Right renal pelvis (tissue), 4 donors: Measurements from ENCODE around the gene STK11IP. TPM values are rescaled to one million over a fixed set of nuclear protein-coding genes. Genes with fewer than 3 reads are reported as not detected.

Experiments used
- DNase-seq, 4 donors: peaks; one replicate each; pipeline ENCODE4 v3.0.0-alpha.2; 2013; ENCODE audit warnings: low read depth in 4 of 4, low spot score in 3 of 4, missing footprints in 1 of 4
- polyA plus RNA-seq, 4 donors: library from polyadenylated mRNA; unstranded; fragments of 120-200 nt; gene quantifications; one replicate each; pipeline ENCODE4 v1.2.1, GENCODE V29; 2013; ENCODE audit not compliant: insufficient read length in 4 of 4

Gene STK11IP
- polyA plus RNA-seq, 4 donors: 21.4 to 32.5 (median 24.9) TPM

DNA sequence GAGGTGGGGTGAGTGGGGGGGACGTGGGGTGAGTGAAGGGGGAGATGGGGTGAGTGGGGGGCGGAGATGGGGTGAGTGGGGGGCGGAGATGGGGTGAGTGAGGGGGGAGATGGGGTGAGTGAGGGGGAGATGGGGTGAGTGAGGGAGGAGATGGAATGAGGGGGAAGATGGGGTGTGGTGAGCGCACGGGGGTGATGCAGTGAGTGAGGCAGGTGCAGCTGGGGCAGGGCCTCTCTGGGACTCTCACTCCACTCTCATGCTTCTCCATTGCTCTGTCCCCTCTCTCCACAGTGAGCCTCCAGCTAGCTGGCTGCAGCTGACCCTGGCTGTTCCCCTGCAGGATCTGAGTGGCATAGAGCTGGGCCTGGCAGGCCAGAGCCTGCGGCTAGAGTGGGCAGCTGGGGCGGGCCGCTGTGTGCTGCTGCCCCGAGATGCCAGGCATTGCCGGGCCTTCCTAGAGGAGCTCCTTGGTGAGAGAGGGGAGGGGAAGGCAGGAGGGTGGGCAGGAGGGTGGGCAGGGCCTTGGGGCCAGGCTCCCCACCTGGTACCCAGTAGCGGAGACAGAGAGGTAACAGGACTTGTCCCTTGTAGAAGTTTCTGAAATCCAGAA is 15.9 kb downstream of the STK11IP start:
- DNase-seq: no peak

DNA sequence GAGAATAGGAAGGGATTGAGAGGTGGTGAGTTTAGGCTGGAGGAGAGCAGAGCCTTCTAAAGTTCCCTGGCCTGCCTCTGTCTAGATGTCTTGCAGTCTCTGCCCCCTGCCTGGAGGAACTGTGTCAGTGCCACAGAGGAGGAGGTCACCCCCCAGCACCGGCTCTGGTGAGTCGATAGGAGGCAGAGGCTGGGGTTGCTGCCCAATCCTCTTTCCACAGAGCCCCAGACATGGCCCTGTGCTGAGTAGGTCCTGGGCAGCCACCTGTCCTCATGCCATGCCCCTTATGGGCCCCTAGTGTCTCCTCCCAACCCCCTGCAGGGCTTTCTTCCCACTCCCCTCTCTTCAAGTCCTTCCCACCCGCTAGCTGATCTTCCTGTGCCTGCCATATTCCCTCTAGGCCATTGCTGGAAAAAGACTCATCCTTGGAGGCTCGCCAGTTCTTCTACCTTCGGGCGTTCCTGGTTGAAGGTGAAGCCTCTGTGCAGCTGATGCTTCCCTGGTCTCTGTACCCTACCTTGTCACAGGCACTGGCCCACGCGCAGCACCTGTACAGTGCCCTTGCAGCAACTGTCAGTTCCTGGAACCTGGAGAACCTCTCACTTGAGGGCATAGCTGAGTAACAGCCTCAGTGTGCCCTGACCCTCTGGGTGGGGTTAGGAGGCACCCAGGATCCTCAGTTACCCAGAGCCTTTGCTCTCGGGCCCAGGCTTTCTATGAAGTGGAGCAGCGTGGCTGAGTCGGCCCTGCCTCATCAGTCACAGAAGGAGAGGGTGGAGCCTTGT is 16.6 kb downstream of the STK11IP start:
- no peak for DNase-seq

DNA sequence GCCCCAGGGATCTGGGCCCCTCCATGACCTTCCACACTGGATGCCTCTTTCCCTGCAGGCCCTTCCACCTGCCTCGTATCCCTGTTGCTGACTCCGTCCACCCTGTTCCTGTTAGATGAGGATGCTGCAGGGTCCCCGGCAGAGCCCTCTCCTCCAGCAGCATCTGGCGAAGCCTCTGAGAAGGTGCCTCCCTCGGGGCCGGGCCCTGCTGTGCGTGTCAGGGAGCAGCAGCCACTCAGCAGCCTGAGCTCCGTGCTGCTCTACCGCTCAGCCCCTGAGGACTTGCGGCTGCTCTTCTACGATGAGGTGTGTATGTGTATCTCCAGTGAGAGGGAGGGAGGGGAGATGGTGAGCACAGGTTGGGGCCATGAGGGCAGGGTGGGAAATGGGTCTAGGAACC is 17.4 kb downstream of the STK11IP start:
- no peak for DNase-seq

DNA sequence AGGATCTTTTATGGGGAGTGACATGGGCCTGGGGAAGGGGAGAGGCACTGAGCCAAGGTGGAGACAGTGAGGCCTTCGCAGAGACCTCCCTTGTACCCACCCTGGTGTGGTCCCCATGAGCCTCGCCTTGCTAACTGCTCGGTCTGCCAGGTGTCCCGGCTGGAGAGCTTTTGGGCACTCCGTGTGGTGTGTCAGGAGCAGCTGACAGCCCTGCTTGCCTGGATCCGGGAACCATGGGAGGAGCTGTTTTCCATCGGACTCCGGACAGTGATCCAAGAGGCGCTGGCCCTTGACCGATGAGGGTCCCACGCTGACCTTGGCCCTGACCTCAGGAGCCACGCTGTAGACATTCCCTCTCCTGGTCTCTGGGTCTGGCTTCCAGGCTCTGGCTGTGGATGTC is 18.2 kb downstream of the STK11IP start:
- DNase-seq: no peak

DNA sequence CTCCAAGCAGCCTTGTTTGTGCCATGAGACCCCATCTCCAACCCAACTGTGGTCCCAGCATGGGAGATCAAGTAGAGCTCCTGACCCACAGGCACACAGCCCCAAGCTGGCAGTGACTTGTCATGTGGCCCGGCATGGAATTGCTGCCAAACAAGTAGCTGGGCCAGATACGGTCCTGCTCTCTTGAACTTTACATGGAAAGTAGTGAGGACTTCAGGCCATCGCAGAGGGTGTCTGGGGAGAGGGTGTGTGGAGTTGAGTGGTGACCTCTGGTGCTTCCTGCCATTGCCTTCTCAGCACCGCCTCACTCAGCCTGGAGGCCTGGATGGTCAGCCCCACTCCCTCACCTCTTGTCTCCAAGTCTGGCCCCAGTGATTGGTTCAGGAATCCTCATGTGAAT is 18.9 kb downstream of the STK11IP start:
- no peak for DNase-seq

DNA sequence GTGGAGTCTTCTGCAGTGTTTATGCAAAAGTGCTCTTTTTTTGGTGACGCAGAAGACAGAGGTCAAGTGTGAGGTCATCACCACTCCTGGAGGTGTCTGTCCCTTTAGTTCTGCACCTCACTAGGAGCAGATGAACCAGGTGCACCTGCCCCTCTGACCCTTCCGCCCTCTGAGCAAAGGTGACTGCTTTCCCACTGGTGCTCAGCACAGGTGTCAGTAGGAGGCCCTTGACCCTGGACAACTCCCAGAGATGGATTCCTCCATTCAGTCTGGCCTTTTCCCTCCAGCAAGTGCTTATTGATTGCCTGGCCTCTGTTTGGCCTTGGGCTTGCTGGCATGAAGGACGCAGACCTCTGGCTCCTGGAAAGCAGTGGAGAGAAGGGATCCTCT is 21.1 kb downstream of the STK11IP start:
- no peak for DNase-seq

DNA sequence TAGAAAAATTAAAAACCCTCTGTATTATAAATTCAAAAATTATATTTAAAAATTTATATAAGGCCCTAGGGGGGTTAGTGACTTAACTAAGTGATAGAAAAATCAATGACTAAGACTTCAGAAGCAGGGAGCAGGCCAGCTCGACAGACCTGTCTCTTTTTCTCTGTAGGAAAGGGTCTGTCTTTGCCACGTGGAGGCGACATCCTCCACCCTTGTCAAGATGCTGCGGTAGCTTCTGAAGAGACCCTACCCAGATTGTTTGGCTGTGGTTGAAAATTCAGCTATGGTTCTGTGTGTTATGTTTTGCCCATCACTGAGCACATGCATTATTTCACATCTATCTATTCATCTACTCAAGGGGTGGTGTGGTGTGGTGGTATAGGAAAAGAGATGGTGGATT is 21.6 kb downstream of the STK11IP start:
- DNase-seq: no peak

DNA sequence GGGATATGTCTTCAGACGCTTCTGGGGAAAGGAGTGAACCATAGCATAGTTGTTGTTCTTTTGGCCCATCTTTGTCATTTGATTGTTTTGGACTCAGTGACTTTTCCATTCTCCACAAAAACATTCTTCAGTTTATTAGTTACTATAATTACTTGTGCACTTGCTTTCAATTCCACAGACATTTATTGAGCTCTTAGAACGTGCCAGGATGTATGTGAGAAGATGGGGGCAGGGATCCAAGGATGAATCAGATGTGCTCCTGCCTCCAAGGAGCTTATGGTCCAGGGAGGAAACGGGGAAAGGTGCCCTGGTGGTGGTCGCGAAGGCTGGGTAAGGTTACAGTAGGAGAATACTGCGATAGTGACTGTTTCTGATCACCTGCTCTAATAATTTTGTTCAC is 22.9 kb downstream of the STK11IP start:
- no peak for DNase-seq

DNA sequence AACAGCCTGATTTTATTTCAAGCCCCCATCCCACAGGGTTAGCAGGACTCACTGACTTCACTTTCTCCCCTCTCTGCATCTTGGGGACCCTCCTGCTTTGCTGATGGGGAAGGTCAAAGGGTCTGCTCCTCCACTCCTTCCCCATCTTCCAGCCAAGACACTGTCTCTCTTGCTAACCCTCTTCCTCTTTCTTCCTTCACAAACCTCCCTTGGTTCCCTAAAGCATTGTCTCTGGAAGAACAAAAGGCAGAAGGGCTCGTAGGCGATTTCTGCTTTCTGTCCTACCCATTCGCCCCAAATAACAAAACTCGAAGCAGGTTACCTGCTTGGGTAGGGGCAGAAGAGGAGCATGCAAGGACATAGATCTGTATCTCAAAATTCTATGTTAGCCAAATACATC is 24.3 kb downstream of the STK11IP start:
- DNase-seq: no peak

DNA sequence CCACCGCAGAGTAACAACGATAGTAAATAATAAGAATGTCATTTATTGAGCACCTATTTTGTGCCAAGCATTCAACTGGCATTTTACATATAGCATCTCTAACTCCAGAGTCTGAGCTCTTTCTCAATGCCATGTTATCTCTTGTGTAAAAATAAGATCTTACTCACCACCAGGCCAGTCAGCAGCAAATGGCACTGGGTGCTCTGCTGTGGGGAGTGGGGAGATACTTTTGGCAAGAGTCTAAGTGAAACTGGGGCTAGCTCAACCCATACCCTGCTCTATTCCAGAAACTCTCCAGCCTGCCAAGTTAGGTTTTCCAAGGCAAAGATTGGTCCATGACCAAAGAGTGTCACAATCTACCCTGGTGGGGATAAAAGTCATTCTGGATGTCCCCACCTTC is 24.8 kb downstream of the STK11IP start:
- no peak for DNase-seq

DNA sequence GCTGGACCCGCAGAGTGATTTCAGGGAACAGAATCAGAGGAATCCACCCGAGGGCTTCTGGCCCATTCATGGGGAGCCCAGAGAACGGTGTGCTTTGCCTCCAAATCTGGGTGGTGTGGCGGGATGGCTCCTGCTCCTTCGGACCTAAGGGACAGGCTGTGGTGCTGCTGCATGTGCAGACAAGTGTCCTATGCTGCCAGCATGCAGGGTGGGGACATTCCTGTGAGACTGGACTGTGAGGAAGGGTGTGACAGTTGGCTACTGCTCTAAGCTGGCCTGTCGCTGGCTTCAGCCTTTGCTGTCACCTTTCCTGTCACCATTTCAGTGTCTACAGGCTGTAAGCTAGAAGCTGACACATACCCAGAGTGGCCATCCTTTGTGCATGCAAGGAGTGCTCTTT is 26.9 kb downstream of the STK11IP start:
- DNase-seq: no peak

DNA sequence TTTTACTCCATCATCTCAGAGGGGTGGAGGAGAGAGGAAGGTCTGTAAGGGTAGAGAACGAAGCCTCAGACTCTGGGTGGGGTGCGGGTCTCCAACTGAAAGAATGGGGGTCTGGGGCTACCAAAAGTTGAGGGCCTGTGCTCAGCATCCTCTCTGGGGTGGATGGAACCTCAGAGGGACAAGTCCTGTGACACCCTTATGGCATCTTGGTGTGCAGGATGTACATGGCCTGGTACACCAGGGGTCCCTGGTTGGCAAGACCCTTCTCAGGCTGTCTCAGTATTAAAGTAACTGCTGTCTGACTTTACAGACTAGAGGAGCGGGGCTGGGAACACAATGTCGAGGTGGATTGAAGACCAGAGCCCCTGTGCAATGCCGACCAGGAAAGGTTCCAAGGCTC is 27.5 kb downstream of the STK11IP start:
- DNase-seq: no peak

DNA sequence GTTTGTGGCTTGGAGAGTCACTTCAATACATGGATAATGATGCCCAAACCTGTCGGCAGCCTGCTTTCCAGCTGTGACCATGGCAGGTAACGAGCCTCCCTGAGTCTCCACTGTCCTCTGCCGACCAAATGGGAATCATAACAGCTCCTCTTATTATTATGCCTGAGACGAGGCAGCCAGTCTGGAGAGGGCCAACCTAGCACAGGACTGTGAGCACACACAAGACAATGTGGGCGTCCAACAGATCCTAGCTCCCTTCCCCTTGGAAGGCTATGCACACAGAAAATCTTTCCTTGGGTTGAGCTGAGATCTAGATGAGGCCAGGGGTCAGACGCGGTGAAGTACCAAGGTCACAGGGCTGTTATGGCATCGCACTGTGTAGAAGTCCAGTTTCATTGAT is 28.9 kb downstream of the STK11IP start:
- no peak for DNase-seq

DNA sequence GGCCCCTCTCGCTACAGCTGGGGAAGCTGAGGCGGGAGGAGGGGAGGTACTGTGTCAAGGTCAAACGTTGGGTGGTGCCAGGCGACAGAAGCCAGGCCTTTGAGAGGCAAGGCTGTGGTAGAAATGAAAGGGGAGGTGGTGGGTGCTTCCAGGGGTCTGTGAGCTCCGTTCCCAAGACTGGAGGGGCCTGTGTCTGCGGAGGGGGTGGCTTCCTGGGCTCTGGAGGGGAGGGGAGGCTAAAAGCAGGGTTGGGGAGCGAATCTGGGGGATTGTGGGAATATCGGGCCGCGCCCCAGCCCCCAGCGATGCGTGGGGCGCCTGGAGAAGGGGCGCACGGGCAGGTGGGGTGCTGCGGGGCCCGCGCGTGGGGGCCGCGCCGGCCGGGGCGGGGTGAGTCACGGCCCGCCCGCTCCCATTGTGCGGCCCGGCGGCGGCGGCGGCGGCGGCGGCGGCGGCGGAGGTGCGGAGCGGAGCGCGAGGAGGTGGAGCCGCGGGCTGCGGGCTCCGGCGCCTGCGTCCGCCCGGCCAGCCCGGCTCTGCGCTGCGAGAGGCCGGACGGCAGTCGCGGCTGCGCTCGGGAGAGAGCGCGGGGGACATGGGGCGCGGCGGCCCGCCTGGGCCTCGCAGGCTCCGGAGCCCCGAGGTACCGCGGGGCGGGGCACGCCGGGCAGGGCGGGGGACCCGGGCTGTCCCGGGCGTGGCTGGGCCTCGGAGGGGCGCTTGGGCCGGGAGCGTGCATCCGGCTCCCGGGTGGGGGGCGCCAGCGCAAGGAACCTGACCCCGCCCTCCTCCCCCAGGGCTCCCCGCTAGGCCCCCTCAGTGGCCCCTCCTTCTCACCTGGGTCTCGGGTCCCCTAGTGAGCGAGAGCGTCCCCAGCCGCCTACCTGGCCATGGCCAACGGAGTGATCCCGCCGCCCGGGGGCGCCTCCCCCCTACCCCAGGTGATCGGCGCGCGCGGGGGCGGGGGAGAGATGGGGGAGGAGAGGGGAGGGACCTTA is 29.7 kb downstream of the STK11IP start, which contains the start of gene SLC4A3:
Gene SLC4A3, plus strand, starts transcription at position 528 of the 998 bp plus-strand sequence. Its CDS starts 363 bp downstream, at position 891.
- peak in 1 of 4 donors; percentile 10 for DNase-seq

DNA sequence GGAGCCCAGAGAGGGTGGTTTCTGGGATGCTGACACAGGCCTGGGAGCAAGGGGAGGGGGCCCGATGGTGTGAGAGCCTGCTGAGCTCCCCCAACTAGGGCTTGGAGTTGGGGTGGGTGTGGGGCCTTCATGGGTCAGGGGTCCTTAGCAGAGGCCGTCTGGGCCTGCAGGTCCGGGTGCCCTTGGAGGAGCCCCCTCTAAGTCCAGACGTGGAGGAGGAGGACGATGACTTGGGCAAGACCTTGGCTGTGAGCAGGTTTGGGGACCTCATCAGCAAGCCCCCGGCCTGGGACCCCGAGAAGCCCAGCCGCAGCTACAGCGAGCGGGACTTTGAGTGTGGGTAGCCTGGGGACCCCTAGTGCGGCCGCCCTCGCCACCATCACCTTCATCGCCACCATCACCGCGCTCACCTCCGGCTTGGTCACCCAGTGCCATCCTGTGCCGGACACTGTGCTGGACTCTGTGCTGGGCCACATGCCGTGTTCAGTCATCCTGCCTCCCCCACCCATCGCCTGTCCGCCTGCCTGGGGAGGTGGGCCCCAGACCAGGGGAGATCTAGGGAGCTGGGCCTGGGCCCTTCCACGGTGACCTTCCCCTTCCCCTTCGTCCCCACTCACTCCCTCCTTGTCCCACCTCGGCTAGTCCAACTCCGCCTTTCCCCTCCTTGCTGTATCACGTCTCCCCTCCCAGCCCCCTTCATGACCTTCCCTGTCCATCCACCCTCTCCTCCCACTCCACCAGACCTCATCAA is 30.8 kb downstream of the STK11IP start:
- DNase-seq: no peak

DNA sequence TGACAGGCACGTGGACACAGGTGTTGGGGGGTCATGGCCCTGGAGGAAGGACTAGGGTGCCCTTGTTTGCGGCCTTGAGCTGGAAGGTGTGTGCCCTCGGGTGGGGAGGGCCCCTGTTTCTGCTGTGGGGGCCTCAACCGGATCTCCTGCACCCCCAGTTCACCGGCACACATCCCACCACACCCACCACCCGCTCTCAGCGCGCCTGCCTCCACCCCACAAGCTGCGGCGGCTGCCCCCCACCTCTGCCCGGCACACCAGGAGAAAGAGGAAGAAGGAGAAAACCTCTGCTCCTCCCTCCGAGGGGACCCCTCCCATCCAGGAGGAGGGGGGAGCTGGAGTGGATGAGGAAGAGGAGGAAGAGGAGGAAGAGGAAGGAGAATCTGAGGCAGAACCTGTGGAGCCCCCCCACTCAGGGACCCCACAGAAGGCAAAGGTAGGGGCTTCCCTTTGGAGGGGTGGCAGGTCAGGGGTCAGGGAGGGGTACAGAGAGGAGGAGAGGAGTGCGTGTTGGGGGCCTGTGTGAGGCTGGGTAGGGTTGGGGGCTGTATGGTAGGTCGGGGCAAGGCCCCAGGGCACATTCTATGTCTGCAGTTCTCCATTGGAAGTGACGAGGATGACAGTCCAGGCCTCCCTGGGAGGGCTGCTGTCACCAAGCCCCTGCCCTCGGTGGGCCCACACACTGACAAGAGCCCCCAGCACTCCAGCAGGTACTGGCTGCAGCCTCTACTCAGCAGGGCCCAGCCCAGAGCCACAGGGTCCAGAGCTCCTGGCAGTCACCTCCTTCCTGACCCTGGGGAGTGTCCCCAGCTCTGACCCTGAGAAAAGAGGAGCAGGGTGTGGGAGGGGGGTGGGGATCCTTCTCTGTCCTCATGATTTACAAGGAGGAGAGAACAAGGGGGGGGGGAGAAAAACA is 31.6 kb downstream of the STK11IP start:
- no peak for DNase-seq

DNA sequence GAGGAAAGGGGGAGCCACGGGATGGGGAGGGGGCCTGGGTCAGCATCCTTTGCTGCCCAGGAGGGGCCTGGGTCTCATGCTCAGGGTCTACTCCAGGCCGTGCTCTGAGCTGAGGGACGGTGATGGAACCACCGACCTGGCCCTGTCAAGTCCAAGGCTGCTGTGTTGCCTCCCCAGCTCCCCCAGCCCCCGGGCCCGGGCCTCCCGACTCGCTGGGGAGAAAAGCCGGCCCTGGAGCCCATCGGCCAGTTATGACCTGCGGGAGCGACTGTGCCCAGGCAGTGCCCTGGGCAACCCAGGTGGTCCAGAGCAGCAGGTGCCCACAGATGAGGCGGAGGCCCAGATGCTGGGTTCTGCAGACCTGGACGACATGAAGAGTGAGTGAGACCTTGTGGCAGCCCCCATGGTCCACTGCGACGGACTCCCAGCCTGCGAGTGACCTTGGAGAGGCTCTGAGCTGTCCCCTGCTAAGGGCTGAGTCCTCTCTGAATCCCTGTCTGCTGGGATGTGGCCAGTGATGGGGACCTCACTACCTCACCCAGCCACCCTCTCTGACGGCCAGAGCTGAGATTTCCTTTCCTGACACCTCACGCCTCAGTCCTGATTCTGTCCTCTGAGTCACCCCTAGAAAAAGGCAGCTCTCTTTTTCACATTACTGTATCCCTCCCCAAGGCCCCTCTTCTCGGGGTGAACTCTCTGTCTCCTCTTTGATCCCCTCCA is 32.5 kb downstream of the STK11IP start:
- no peak for DNase-seq

DNA sequence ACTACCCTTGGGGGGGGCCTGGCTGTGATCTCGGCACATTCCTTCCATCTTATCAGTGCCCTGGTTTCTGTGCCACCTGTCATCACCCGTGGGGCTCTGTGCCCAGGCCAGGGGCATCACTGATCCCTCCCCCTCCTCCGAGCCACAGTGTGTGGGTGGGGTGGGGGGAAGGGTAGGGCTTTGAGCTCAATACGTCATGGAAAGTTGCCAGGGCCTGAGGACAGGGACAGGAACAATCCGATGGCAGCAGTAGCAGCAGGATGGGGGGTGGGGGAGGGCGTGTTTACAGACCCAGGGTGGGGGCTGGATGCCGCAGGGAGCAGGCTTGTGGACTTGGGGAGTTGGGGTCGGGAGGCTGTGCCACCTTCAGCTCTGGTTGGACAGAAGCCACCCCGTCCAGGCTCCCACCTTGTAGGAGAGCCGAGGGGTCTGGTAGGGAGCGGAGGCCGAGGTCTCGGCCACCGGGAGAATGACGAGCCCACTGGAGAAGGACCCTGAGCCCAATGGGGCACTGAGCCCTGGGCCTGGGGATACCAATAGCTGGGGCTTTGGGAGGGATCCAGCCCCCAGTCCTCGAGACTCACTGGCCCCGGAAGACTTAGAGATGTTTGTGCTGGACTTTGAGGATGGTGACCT is 33.2 kb downstream of the STK11IP start:
- no peak for DNase-seq
